Naive B cell (primary cell): ENCODE measurements around the gene DAB2IP. TPM values are rescaled to one million over a fixed set of nuclear protein-coding genes. Genes with fewer than 3 reads are reported as not detected.

ENCODE experiments used
- ATAC-seq, 2 donors: fragments of 150-1000 bp; cut with Tn5 transposase; 2 replicates each; pipeline ENCODE4 v1.10.0; 2021; ENCODE audit warnings: low read depth in 2 of 2, mild to moderate bottlenecking in 2 of 2, moderate library complexity in 2 of 2
- DNase-seq: peaks from one replicate; pipeline ENCODE4 v3.0.0; 2022
- H3K27ac Mint-ChIP-seq, 6 donors: one replicate each; pipeline ENCODE4 v1.8.0; 2020 to 2022; ENCODE audit warnings: mild to moderate bottlenecking in 6 of 6, mixed read lengths in 6 of 6, moderate library complexity in 5 of 6, inconsistent platforms in 2 of 6
- H3K27me3 Mint-ChIP-seq, 3 donors: one replicate each; pipeline ENCODE4 v1.8.0; 2021 to 2022; ENCODE audit warnings: mixed read lengths in 3 of 3, mild to moderate bottlenecking in 1 of 3
- H3K36me3 Mint-ChIP-seq, 2 donors: one replicate each; pipeline ENCODE4 v1.8.0; 2020 to 2022; ENCODE audit warnings: mixed read lengths in 2 of 2, inconsistent platforms in 1 of 2, mild to moderate bottlenecking in 1 of 2
- H3K4me1 Mint-ChIP-seq, 3 donors: one replicate each; pipeline ENCODE4 v1.8.0; 2020 to 2022; ENCODE audit warnings: mixed read lengths in 3 of 3, inconsistent platforms in 1 of 3, mild to moderate bottlenecking in 1 of 3, moderate library complexity in 1 of 3
- H3K4me3 Mint-ChIP-seq, 8 donors: one replicate each; pipeline ENCODE4 v1.8.0; 2020 to 2022; ENCODE audit warnings: mild to moderate bottlenecking in 8 of 8, mixed read lengths in 8 of 8, moderate library complexity in 8 of 8, inconsistent platforms in 2 of 8
- H3K9me3 Mint-ChIP-seq, 7 donors: one replicate each; pipeline ENCODE4 v1.8.0; 2020 to 2022; ENCODE audit warnings: mixed read lengths in 7 of 7, mild to moderate bottlenecking in 5 of 7, inconsistent platforms in 2 of 7, moderate library complexity in 1 of 7
- polyA plus RNA-seq, 6 donors: library from polyadenylated mRNA; unstranded; fragments of 300-500 nt; fragmentation: Illumina TruSeq; gene quantifications; one replicate each; pipeline ENCODE4 v1.2.3, GENCODE V29; 2021; ENCODE audit warnings: low read depth in 6 of 6

Gene DAB2IP
- polyA plus RNA-seq, 6 donors from 2014 or later = not detected

- Mint-ChIP-seq H3K27ac (no peak overlapping the region), H3K9me3 (no peaks in the 10 kb centered on the region), H3K4me3 (no peak overlapping the region), H3K36me3 (peaks cover 0 to 5% of the 10 kb centered on the region in 2 donors), H3K27me3 (peaks cover 20 to 38% (median 37%) of the 10 kb centered on the region in 3 donors), H3K4me1 (peaks cover 11 to 13% (median 11%) of the 10 kb centered on the region in 3 donors)
- DNase-seq = no peak
- no peak for ATAC-seq
These were observed 79.7 kb downstream of the DAB2IP start for GRCh38 chr9:121731090-121731489.

GRCh38 chr9:121731919-121732318 lies 80.5 kb downstream of the DAB2IP start:
- peaks cover 20 to 45% (median 45%) of the 10 kb centered on the region in 3 donors for H3K27me3 Mint-ChIP-seq
- DNase-seq (no peak), ATAC-seq (no peak)
- peaks cover 0 to 7% of the 10 kb centered on the region in 2 donors for H3K36me3 Mint-ChIP-seq
- H3K9me3 Mint-ChIP-seq = no peaks in the 10 kb centered on the region
- H3K4me1 Mint-ChIP-seq = peaks cover 12 to 15% (median 14%) of the 10 kb centered on the region in 3 donors
- H3K4me3 Mint-ChIP-seq = no peak overlapping the region
- H3K27ac Mint-ChIP-seq = no peak overlapping the region

GRCh38 chr9:121732389-121732788 lies 81.0 kb downstream of the DAB2IP start:
- peak overlapping the region in 1 of 8 donors; percentile 61 for H3K4me3 Mint-ChIP-seq
- H3K27ac Mint-ChIP-seq = no peak overlapping the region
- DNase-seq (no peak), ATAC-seq (no peak)
- no peaks in the 10 kb centered on the region for H3K9me3 Mint-ChIP-seq
- peaks cover 0 to 7% of the 10 kb centered on the region in 2 donors for H3K36me3 Mint-ChIP-seq
- H3K4me1 Mint-ChIP-seq = peaks cover 12 to 16% (median 14%) of the 10 kb centered on the region in 3 donors
- peaks cover 20 to 49% (median 48%) of the 10 kb centered on the region in 3 donors for H3K27me3 Mint-ChIP-seq

- DNase-seq (no peak), ATAC-seq (no peak)
- Mint-ChIP-seq H3K27me3 (peaks cover 20 to 54% (median 48%) of the 10 kb centered on the region in 3 donors), H3K4me1 (peaks cover 12 to 16% (median 14%) of the 10 kb centered on the region in 3 donors), H3K27ac (no peak overlapping the region), H3K4me3 (no peak overlapping the region), H3K9me3 (no peaks in the 10 kb centered on the region), H3K36me3 (peaks cover 0 to 7% of the 10 kb centered on the region in 2 donors)
These were observed 81.5 kb downstream of the DAB2IP start for GRCh38 chr9:121732886-121733285.

GRCh38 chr9:121734465-121734864 lies 83.0 kb downstream of the DAB2IP start:
- Mint-ChIP-seq H3K36me3 (peaks cover 0 to 7% of the 10 kb centered on the region in 2 donors), H3K4me3 (no peak overlapping the region), H3K27ac (no peak overlapping the region), H3K27me3 (peaks cover 27 to 67% (median 57%) of the 10 kb centered on the region in 3 donors), H3K9me3 (no peaks in the 10 kb centered on the region), H3K4me1 (peaks cover 12 to 16% (median 14%) of the 10 kb centered on the region in 3 donors)
- DNase-seq (no peak), ATAC-seq (no peak)

- Mint-ChIP-seq H3K27ac (peak overlapping the region in 1 of 6 donors; percentile 3), H3K36me3 (peaks cover 0 to 7% of the 10 kb centered on the region in 2 donors), H3K9me3 (no peaks in the 10 kb centered on the region), H3K27me3 (peaks cover 27 to 72% (median 63%) of the 10 kb centered on the region in 3 donors), H3K4me3 (peak overlapping the region in 3 of 8 donors; percentile 17 to 47 (median 34)), H3K4me1 (peaks cover 12 to 16% (median 14%) of the 10 kb centered on the region in 3 donors)
- ATAC-seq (peak in 1 of 2 donors; percentile 38), DNase-seq (no peak)
These were observed 83.8 kb downstream of the DAB2IP start for GRCh38 chr9:121735065-121735792.

GRCh38 chr9:121735793-121736770 lies 84.6 kb downstream of the DAB2IP start:
- ATAC-seq (no peak), DNase-seq (no peak)
- Mint-ChIP-seq H3K4me1 (peaks cover 12 to 16% (median 14%) of the 10 kb centered on the region in 3 donors), H3K27ac (no peak overlapping the region), H3K4me3 (peak overlapping the region in 7 of 8 donors; percentile 33 to 87 (median 79)), H3K27me3 (peaks cover 26 to 72% (median 63%) of the 10 kb centered on the region in 3 donors), H3K36me3 (peaks cover 0 to 7% of the 10 kb centered on the region in 2 donors), H3K9me3 (no peaks in the 10 kb centered on the region)

- Mint-ChIP-seq H3K4me3 (peak overlapping the region in 7 of 8 donors; percentile 33 to 82 (median 68)), H3K27ac (no peak overlapping the region), H3K27me3 (peaks cover 22 to 72% (median 55%) of the 10 kb centered on the region in 3 donors), H3K36me3 (peaks cover 0 to 7% of the 10 kb centered on the region in 2 donors), H3K9me3 (no peaks in the 10 kb centered on the region), H3K4me1 (peaks cover 12 to 16% (median 14%) of the 10 kb centered on the region in 3 donors)
- DNase-seq (no peak), ATAC-seq (no peak)
These were observed 85.6 kb downstream of the DAB2IP start for GRCh38 chr9:121736934-121737462.

- Mint-ChIP-seq H3K27ac (peak overlapping the region in 1 of 6 donors; percentile 79), H3K36me3 (peaks cover 0 to 7% of the 10 kb centered on the region in 2 donors), H3K27me3 (peaks cover 22 to 67% (median 54%) of the 10 kb centered on the region in 3 donors), H3K4me3 (no peak overlapping the region), H3K4me1 (peaks cover 12 to 16% (median 14%) of the 10 kb centered on the region in 3 donors), H3K9me3 (no peaks in the 10 kb centered on the region)
- DNase-seq (no peak), ATAC-seq (no peak)
These were observed 86.1 kb downstream of the DAB2IP start for GRCh38 chr9:121737481-121737931.

- no peak for ATAC-seq
- Mint-ChIP-seq H3K36me3 (peaks cover 0 to 7% of the 10 kb centered on the region in 2 donors), H3K27me3 (peaks cover 22 to 60% (median 51%) of the 10 kb centered on the region in 3 donors), H3K4me3 (no peak overlapping the region), H3K4me1 (peaks cover 12 to 16% (median 14%) of the 10 kb centered on the region in 3 donors), H3K9me3 (no peaks in the 10 kb centered on the region), H3K27ac (no peak overlapping the region)
- no peak for DNase-seq
These were observed 87.0 kb downstream of the DAB2IP start for GRCh38 chr9:121738411-121738810.

GRCh38 chr9:121738968-121739367 lies 87.5 kb downstream of the DAB2IP start:
- Mint-ChIP-seq H3K4me3 (no peak overlapping the region), H3K27ac (peak overlapping the region in 1 of 6 donors; percentile 75), H3K9me3 (no peaks in the 10 kb centered on the region)

GRCh38 chr9:121739971-121740370 lies 88.5 kb downstream of the DAB2IP start:
- no peaks in the 10 kb centered on the region for H3K9me3 Mint-ChIP-seq
- peaks cover 10 to 15% (median 12%) of the 10 kb centered on the region in 3 donors for H3K4me1 Mint-ChIP-seq
- no peak overlapping the region for H3K4me3 Mint-ChIP-seq
- peak overlapping the region in 1 of 6 donors; percentile 8 for H3K27ac Mint-ChIP-seq
- DNase-seq (no peak), ATAC-seq (no peak)
- H3K27me3 Mint-ChIP-seq = peaks cover 15 to 45% (median 37%) of the 10 kb centered on the region in 3 donors
- H3K36me3 Mint-ChIP-seq = peaks cover 0 to 7% of the 10 kb centered on the region in 2 donors

More at GRCh38 chr9:121738968-121739367, 87.5 kb downstream of the DAB2IP start:
- peaks cover 12 to 16% (median 14%) of the 10 kb centered on the region in 3 donors for H3K4me1 Mint-ChIP-seq
- peaks cover 0 to 7% of the 10 kb centered on the region in 2 donors for H3K36me3 Mint-ChIP-seq
- ATAC-seq (no peak), DNase-seq (no peak)
- H3K27me3 Mint-ChIP-seq = peaks cover 22 to 54% (median 46%) of the 10 kb centered on the region in 3 donors
